GM12878 (cell line): ENCODE measurements around the gene METTL3. TPM values are rescaled to one million over a fixed set of nuclear protein-coding genes. Genes with fewer than 3 reads are reported as not detected.

Experiments used
- BACH1 ChIP-seq: fragments of 450-650 bp; IDR thresholded peaks from 2 replicates; pipeline ENCODE4 v1.6.1; 2017; ENCODE audit warnings: mild to moderate bottlenecking, borderline replicate concordance
- BRCA1 ChIP-seq: IDR thresholded peaks from 2 replicates; pipeline ENCODE4 v1.6.1; 2011; ENCODE audit warnings: low read depth, low read length, improper control_type of control experiment
- CBX5 ChIP-seq: sonication (generic); IDR thresholded peaks from 2 replicates; pipeline ENCODE4 v1.6.1; 2016; ENCODE audit warnings: low read depth, moderate library complexity, mild to moderate bottlenecking, inconsistent platforms
- CREM ChIP-seq: IDR thresholded peaks from 2 replicates; pipeline ENCODE4 v1.6.1; 2014; ENCODE audit warnings: antibody characterized with exemption, low read depth
- ETV6 ChIP-seq, 2 experiments: fragments of 450-650 bp in 1 of 2; IDR thresholded peaks in 1 of 2; conservative IDR thresholded peaks in 1 of 2; 2 replicates each; pipeline ENCODE4 v1.6.1; 2014; ENCODE audit warnings: antibody characterized with exemption in 1 of 2, borderline replicate concordance in 1 of 2, low read depth in 1 of 2, mild to moderate bottlenecking in 1 of 2, moderate library complexity in 1 of 2
- NFXL1 ChIP-seq: fragments of 450-650 bp; IDR thresholded peaks from 2 replicates; pipeline ENCODE4 v1.6.1; 2017; ENCODE audit warnings: antibody characterized with exemption, mild to moderate bottlenecking, borderline replicate concordance
- NFYB ChIP-seq: IDR thresholded peaks from 2 replicates; pipeline ENCODE4 v1.6.1; 2011; ENCODE audit warnings: low read depth, mild to moderate bottlenecking, low read length, improper control_type of control experiment, moderate library complexity; ENCODE audit not compliant: insufficient read depth
- NKRF ChIP-seq: fragments of 450-650 bp; conservative IDR thresholded peaks from 2 replicates; pipeline ENCODE4 v1.6.1; 2017; ENCODE audit warnings: mild to moderate bottlenecking, moderate library complexity
- PAX5 ChIP-seq: IDR thresholded peaks from 2 replicates; pipeline ENCODE4 v1.6.1; 2011; ENCODE audit warnings: low read depth, low read length, borderline replicate concordance
- PAX8 ChIP-seq: fragments of 450-650 bp; IDR thresholded peaks from 2 replicates; pipeline ENCODE4 v1.6.1; 2017; ENCODE audit warnings: mild to moderate bottlenecking, moderate library complexity
- PKNOX1 ChIP-seq: fragments of 450-650 bp; IDR thresholded peaks from 2 replicates; pipeline ENCODE4 v1.6.1; 2016; ENCODE audit warnings: mild to moderate bottlenecking
- POU2F2 ChIP-seq: IDR thresholded peaks from 3 replicates; pipeline ENCODE4 v1.6.1; 2011; ENCODE audit warnings: low read depth, mild to moderate bottlenecking, low read length, borderline replicate concordance
- RELB ChIP-seq: fragments of 450-650 bp; IDR thresholded peaks from 2 replicates; pipeline ENCODE4 v1.6.1; 2017; ENCODE audit warnings: low read depth, mild to moderate bottlenecking, moderate library complexity
- SIN3A ChIP-seq: IDR thresholded peaks from 2 replicates; pipeline ENCODE4 v1.6.1; 2012; ENCODE audit warnings: low read depth, low read length, improper control_type of control experiment
- SIX5 ChIP-seq: IDR thresholded peaks from 2 replicates; pipeline ENCODE4 v1.6.1; 2011; ENCODE audit warnings: mild to moderate bottlenecking, low read depth, low read length, moderate library complexity; ENCODE audit not compliant: severe bottlenecking
- SMAD1 ChIP-seq: fragments of 450-650 bp; IDR thresholded peaks from 2 replicates; pipeline ENCODE4 v1.6.1; 2018; ENCODE audit warnings: mild to moderate bottlenecking, low read depth; ENCODE audit not compliant: partially characterized antibody
- SMAD5 ChIP-seq: IDR thresholded peaks from 2 replicates; pipeline ENCODE4 v1.6.1; 2016; ENCODE audit warnings: antibody characterized with exemption, low read depth
- SRF ChIP-seq, 2 experiments: IDR thresholded peaks; 2 replicates each; pipeline ENCODE4 v1.6.1; 2011; ENCODE audit warnings: low read depth in 2 of 2, low read length in 2 of 2, mild to moderate bottlenecking in 1 of 2, moderate library complexity in 1 of 2
- TAF1 ChIP-seq: IDR thresholded peaks from 2 replicates; pipeline ENCODE4 v1.6.1; 2011; ENCODE audit warnings: mild to moderate bottlenecking, low read depth, low read length, borderline replicate concordance
- polyA plus RNA-seq, 11 experiments: library from polyadenylated mRNA; depleted of rRNA in 4 of 11; unstranded in 6 of 11; stranded (reverse) in 5 of 11; fragments of >200 nt; fragmentation: Nextera tagmentation in 4 of 11; fragmentation: Illumina TruSeq in 1 of 11; extraction: Ambion mirVana in 4 of 11; extraction: Trizol in 1 of 11; gene quantifications; 1 replicate in 1 of 11; 2 replicates in 10 of 11; pipeline versions ENCODE4 v1.2.1 to v1.2.3, GENCODE V29; 2011 to 2016; ENCODE audit warnings: inconsistent platforms in 2 of 11, missing spikeins in 2 of 11, low read depth in 1 of 11
- total RNA-seq, 4 experiments: library from RNA; depleted of rRNA in 3 of 4; stranded (reverse); fragments of >200 nt in 3 of 4; fragmentation: Illumina TruSeq in 1 of 4; extraction: Trizol in 1 of 4; gene quantifications; 2 replicates each; pipeline versions ENCODE4 v1.2.1 to v1.2.3, GENCODE V29; 2013 to 2021
- TF ChIP-seq, protein P1 (sequence below): fragments of 450-650 bp; IDR thresholded peaks from 2 replicates; pipeline ENCODE4 v1.6.1; 2017; ENCODE audit warnings: antibody characterized with exemption, mild to moderate bottlenecking, moderate library complexity
- TF ChIP-seq, protein P2 (sequence below): IDR thresholded peaks from 2 replicates; pipeline ENCODE4 v1.6.1; 2011; ENCODE audit warnings: borderline replicate concordance, low read depth, mild to moderate bottlenecking, moderate library complexity, mixed read lengths, low read length; ENCODE audit not compliant: insufficient read depth; ENCODE audit errors: extremely low read length

The METTL3 gene
- total and polyA plus RNA-seq, 10 of the 15 experiments (the other 5 are each of a cell fraction or from before 2014, with no cell fraction given) = 32.8 to 165 (median 65.5) TPM

- TF ChIP-seq NKRF (peak; percentile 78), SRF (IDR thresholded peaks at IDR 0.05; ENCODE audit: low read depth in 2 of 2, low read length in 2 of 2) (no peak), CBX5 (no peak), NFYB (peak; percentile 88), SMAD5 (0 out of 2 replicates have a peak, but pooled peaks have one; percentile 56), ETV6 (conservative IDR thresholded peaks at IDR 0.05 in 1 of 2, IDR thresholded peaks at IDR 0.05 in 1 of 2; ENCODE audit: borderline replicate concordance in 1 of 2, low read depth in 1 of 2) (no peak), PKNOX1 (0 out of 2 replicates have a peak, but pooled peaks have one; percentile 28), CREM (peak; percentile 96), POU2F2 (no peak), SMAD1 (peak; percentile 54), PAX5 (no peak; the same call in 1 of the 2 replicates), NFXL1 (no peak), TAF1 (peak; percentile 57), BRCA1 (no peak), SIN3A (peak; percentile 69; the same call in 1 of the 2 replicates), RELB (peak; percentile 89), PAX8 (no peak), BACH1 (peak; percentile 80; the same call in 1 of the 2 replicates), SIX5 (peak; percentile 43)
- TF ChIP-seq, protein P1, sequence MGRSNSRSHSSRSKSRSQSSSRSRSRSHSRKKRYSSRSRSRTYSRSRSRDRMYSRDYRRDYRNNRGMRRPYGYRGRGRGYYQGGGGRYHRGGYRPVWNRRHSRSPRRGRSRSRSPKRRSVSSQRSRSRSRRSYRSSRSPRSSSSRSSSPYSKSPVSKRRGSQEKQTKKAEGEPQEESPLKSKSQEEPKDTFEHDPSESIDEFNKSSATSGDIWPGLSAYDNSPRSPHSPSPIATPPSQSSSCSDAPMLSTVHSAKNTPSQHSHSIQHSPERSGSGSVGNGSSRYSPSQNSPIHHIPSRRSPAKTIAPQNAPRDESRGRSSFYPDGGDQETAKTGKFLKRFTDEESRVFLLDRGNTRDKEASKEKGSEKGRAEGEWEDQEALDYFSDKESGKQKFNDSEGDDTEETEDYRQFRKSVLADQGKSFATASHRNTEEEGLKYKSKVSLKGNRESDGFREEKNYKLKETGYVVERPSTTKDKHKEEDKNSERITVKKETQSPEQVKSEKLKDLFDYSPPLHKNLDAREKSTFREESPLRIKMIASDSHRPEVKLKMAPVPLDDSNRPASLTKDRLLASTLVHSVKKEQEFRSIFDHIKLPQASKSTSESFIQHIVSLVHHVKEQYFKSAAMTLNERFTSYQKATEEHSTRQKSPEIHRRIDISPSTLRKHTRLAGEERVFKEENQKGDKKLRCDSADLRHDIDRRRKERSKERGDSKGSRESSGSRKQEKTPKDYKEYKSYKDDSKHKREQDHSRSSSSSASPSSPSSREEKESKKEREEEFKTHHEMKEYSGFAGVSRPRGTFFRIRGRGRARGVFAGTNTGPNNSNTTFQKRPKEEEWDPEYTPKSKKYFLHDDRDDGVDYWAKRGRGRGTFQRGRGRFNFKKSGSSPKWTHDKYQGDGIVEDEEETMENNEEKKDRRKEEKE = no peak
- TF ChIP-seq, protein P2, sequence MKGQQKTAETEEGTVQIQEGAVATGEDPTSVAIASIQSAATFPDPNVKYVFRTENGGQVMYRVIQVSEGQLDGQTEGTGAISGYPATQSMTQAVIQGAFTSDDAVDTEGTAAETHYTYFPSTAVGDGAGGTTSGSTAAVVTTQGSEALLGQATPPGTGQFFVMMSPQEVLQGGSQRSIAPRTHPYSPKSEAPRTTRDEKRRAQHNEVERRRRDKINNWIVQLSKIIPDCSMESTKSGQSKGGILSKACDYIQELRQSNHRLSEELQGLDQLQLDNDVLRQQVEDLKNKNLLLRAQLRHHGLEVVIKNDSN = no peak
Observed at GRCh38 chr14:21476925-21477681, 34.0 kb downstream of the METTL3 start, which contains the start of the genes RAB2B and TOX4 (continued).
